Subcutaneous abdominal adipose tissue (tissue), 5 donors: Measurements from ENCODE around the gene HKDC1.
"Not testable (repeated sequence)": the region's sequence is repeated elsewhere in the genome, so short reads cannot be mapped to it uniquely, and the experiment has no call there.

Experiments used
- H3K27ac ChIP-seq: one replicate; pipeline ENCODE4 v1.7.0; 2013; ENCODE audit warnings: low read depth, mild to moderate bottlenecking, inconsistent platforms, low read length, moderate library complexity
- H3K27me3 ChIP-seq, 5 donors: one replicate each; pipeline ENCODE4 v1.7.0; 2013; ENCODE audit warnings: low read length in 5 of 5, inconsistent platforms in 1 of 5; ENCODE audit not compliant: control insufficient read depth in 5 of 5, insufficient read depth in 4 of 5
- H3K36me3 ChIP-seq, 5 donors: one replicate each; pipeline ENCODE4 v1.7.0; 2013; ENCODE audit warnings: low read length in 5 of 5; ENCODE audit not compliant: control insufficient read depth in 5 of 5, insufficient read depth in 5 of 5
- H3K4me1 ChIP-seq, 5 donors: one replicate each; pipeline ENCODE4 v1.7.0; 2013; ENCODE audit warnings: low read length in 5 of 5, mild to moderate bottlenecking in 3 of 5, moderate library complexity in 1 of 5; ENCODE audit not compliant: control insufficient read depth in 5 of 5, insufficient read depth in 5 of 5
- H3K4me3 ChIP-seq, 5 donors: one replicate each; pipeline ENCODE4 v1.7.0; 2013; ENCODE audit warnings: low read length in 5 of 5, low read depth in 1 of 5
- H3K9ac ChIP-seq, 5 donors: one replicate each; pipeline ENCODE4 v1.7.0; 2013; ENCODE audit warnings: low read length in 5 of 5, mild to moderate bottlenecking in 4 of 5, moderate library complexity in 3 of 5
- H3K9me3 ChIP-seq, 5 donors: one replicate each; pipeline ENCODE4 v1.7.0; 2013; ENCODE audit warnings: low read length in 5 of 5; ENCODE audit not compliant: control insufficient read depth in 5 of 5
- donor health status: healthy.
- donor health status: healthy.
- donor health status: healthy.
- donor health status: healthy.
- donor health status: healthy.

Gene HKDC1

GRCh38 chr10:69251417-69251816 lies 31.3 kb downstream of the HKDC1 start:
- H3K36me3 ChIP-seq, H3K4me1 ChIP-seq, H3K4me3 ChIP-seq, H3K27me3 ChIP-seq, H3K9me3 ChIP-seq, H3K9ac ChIP-seq, H3K27ac ChIP-seq: not testable (repeated sequence)

GRCh38 chr10:69253171-69253570 lies 33.0 kb downstream of the HKDC1 start:
- no peaks in the 10 kb centered on the region for H3K4me1 ChIP-seq
- no peaks in the 10 kb centered on the region for H3K9me3 ChIP-seq
- H3K9ac ChIP-seq, result no peak overlapping the region
- H3K4me3 ChIP-seq, result no peak overlapping the region
- no peak overlapping the region for H3K27ac ChIP-seq
- H3K36me3 ChIP-seq, result no peaks in the 10 kb centered on the region
- H3K27me3 ChIP-seq, result no peaks in the 10 kb centered on the region

DNA sequence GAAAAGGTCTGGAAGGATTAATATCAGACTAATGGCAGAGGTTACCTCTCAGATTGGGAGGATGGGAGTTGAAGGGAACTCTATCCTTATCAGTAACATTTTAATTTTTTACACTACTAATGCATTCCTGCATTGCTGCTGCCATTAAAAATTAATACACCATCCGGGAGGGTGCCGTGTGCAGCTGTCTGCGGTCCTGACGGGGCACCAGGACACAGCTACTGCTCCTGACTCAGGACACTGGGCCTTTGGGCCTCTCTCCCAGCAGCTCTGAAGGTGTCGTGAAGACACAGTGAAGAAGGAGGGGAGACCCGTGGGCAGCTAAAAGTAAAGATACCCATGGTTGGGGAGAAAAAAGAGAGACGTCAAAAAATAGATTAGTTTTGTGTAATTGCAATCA lies 34.7 kb downstream of the HKDC1 start:
- Histone ChIP-seq H3K27me3 (no peaks in the 10 kb centered on the region), H3K36me3 (no peaks in the 10 kb centered on the region), H3K27ac (no peak overlapping the region), H3K4me3 (no peak overlapping the region), H3K4me1 (no peaks in the 10 kb centered on the region), H3K9ac (no peak overlapping the region), H3K9me3 (no peaks in the 10 kb centered on the region)

DNA sequence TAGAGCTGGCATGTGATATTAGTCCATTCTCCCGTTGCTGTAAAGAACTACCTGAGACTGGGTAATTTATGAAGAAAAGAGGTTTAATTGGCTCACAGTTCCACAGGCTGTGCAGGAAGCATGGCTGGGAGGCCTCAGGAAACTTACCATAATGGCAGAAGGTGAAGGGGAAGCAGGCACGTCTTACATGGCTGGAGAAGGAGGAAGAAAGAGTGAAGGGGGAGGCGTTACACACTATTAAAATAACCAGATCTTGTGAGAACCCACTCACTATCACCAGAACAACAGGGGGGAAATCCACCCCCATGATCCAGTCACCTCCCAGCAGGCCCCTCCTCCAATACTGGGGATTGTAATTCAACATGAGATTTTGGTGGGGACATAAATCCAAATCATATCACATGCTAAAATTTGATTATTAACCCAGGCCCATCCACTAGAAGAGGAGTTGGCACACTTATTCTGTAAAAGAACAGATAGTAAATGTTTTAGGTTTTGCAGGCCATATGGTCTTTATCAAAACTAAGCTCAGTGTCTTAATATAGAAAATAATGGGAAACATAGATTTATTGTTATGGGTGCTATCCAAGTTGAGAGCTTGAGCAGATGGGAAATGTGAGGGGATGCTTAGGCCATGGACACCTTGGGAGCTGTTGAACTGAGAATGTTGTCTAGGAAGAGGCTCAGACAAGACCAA lies 39.6 kb downstream of the HKDC1 start:
- H3K4me1 ChIP-seq, result no peaks in the 10 kb centered on the region
- no peak overlapping the region for H3K4me3 ChIP-seq
- H3K27me3 ChIP-seq, result no peaks in the 10 kb centered on the region
- no peak overlapping the region for H3K27ac ChIP-seq
- no peaks in the 10 kb centered on the region for H3K36me3 ChIP-seq
- H3K9me3 ChIP-seq, result no peaks in the 10 kb centered on the region
- no peak overlapping the region for H3K9ac ChIP-seq

- no peaks in the 10 kb centered on the region for H3K27me3 ChIP-seq
These were observed 41.1 kb downstream of the HKDC1 start for GRCh38 chr10:69261184-69261583.

GRCh38 chr10:69262292-69262751 lies 42.2 kb downstream of the HKDC1 start:
- Histone ChIP-seq H3K27ac (no peak overlapping the region), H3K4me1 (no peaks in the 10 kb centered on the region), H3K27me3 (no peaks in the 10 kb centered on the region), H3K36me3 (no peaks in the 10 kb centered on the region), H3K9ac (no peak overlapping the region), H3K4me3 (no peak overlapping the region), H3K9me3 (no peaks in the 10 kb centered on the region)

More at GRCh38 chr10:69261184-69261583, 41.1 kb downstream of the HKDC1 start:
- Histone ChIP-seq H3K4me1 (no peaks in the 10 kb centered on the region), H3K36me3 (no peaks in the 10 kb centered on the region), H3K27ac (no peak overlapping the region), H3K9ac (no peak overlapping the region), H3K9me3 (no peaks in the 10 kb centered on the region), H3K4me3 (no peak overlapping the region)

GRCh38 chr10:69265521-69265920 lies 45.4 kb downstream of the HKDC1 start:
- no peaks in the 10 kb centered on the region for H3K4me1 ChIP-seq
- H3K27me3 ChIP-seq, result no peaks in the 10 kb centered on the region
- H3K9me3 ChIP-seq, result no peaks in the 10 kb centered on the region
- no peak overlapping the region for H3K27ac ChIP-seq
- no peaks in the 10 kb centered on the region for H3K36me3 ChIP-seq
- H3K4me3 ChIP-seq, result no peak overlapping the region
- H3K9ac ChIP-seq, result no peak overlapping the region

DNA sequence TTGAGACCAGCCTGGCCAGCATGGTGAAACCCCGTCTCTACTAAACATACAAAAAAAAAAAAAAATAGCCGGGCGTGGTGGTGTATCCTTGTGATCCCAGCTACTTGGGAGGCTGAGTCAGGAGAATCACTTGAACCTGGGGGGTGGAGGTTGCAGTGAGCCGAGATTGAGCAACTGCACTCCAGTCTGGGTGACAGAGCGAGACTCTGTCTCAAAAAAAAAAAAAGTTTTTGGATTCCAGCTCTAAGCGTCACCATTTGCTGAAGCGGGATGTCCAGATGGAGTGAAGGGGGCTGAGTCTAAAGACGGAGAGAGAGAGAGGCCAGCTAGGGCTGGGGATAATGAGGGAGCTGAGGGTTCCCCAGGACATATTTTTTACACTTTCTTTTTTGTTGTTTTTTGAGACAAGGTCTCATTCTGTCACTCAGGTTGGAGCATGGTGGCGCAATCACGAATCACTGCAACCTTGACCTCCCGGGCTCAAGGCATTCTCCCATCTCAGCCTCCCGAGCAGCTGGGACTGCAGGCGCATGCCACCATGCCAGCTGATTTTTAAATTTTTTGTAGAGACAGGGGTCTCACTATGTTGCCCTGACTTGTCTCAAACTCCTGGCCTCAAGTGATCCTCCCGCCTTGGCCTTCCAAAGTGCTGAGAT lies 48.8 kb downstream of the HKDC1 start:
- no peak overlapping the region for H3K4me3 ChIP-seq
- H3K27ac ChIP-seq, result no peak overlapping the region
- no peak overlapping the region for H3K9ac ChIP-seq
- H3K9me3 ChIP-seq, result peaks cover 0 to 3% (median 0%) of the 10 kb centered on the region in 5 donors
- peaks cover 0 to 3% (median 0%) of the 10 kb centered on the region in 5 donors for H3K4me1 ChIP-seq
- no peaks in the 10 kb centered on the region for H3K36me3 ChIP-seq
- H3K27me3 ChIP-seq, result no peaks in the 10 kb centered on the region

DNA sequence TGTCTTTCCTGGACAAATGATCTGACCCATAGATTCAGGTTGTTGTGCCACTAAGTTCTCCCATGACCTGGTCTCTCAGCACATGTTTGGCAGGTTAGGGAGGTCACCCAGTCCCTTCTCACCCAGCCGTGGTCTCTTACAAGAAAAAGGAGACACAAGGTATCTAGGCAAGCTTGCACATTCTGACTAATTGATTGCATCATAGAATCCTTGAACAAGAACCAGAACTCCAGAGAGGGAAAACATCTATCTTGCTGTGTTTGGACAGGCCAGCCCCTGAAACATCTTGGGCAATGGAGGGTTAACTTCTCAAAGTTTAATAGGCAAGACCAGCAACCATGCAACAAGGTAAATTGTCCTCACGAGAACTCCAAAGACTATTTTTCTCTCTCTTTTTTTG lies 49.6 kb downstream of the HKDC1 start:
- Histone ChIP-seq H3K4me3 (no peak overlapping the region), H3K4me1 (peaks cover 0 to 3% (median 0%) of the 10 kb centered on the region in 5 donors), H3K27me3 (no peaks in the 10 kb centered on the region), H3K27ac (no peak overlapping the region), H3K36me3 (no peaks in the 10 kb centered on the region), H3K9me3 (peaks cover 0 to 3% (median 0%) of the 10 kb centered on the region in 5 donors), H3K9ac (no peak overlapping the region)

DNA sequence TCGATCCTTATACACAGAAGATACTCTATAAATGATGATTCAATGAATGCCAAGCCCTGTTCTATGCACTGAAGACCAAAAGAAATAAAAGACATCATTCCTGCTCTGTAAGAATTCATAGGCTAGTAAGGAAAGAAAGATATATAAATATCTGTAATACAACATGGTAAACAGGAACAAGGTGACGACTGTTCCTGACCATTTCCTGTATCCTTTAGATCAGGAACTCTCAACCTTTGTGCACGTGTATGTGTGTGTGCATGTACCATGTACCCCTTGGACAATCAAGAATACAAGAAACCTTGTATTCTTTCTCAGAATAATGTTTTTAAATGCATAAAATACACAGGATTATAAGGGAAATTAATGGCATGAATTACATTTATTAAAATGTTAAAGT lies 50.9 kb downstream of the HKDC1 start:
- Histone ChIP-seq H3K27ac (no peak overlapping the region), H3K9me3 (peaks cover 0 to 3% (median 0%) of the 10 kb centered on the region in 5 donors), H3K36me3 (no peaks in the 10 kb centered on the region)

More for the DNA sequence above, 50.9 kb downstream of the HKDC1 start:
- Histone ChIP-seq H3K4me3 (no peak overlapping the region), H3K27me3 (no peaks in the 10 kb centered on the region), H3K9ac (no peak overlapping the region), H3K4me1 (peaks cover 0 to 3% (median 0%) of the 10 kb centered on the region in 5 donors)
